NOMO-1 treated with dmso at 0.1 percent for 144 hours (cell line): ENCODE results near the gene DNAAF3.
"Not testable (repeated sequence)": the region's sequence is repeated elsewhere in the genome, so short reads cannot be mapped to it uniquely, and the experiment has no call there.

Experiments used
- DNase-seq: peaks from one replicate; lab custom pipeline; 2025; ENCODE audit not compliant: unreplicated experiment; lab: John Stamatoyannopoulos, UW

Gene DNAAF3

DNA sequence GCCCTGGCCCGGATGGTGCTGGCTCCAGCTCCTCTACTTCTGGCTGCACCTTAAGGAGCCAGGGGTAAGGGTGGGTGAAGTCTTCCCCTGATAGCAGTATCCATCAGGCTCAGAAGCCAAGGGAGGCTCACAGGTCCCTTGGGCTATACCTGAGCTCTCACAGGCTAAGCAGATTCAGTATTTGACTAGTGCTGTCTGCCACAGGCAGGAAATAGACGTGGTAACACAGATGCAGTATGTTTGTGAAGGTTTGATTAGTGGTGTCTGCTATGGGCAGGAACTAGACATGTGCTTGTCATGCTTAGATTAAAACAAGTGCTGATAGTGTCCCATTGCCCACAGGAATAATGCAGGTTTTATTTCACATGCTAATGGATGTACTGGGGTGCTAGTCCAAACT, 9.7 kb upstream of the DNAAF3 start:
- DNase-seq = no peak

DNA sequence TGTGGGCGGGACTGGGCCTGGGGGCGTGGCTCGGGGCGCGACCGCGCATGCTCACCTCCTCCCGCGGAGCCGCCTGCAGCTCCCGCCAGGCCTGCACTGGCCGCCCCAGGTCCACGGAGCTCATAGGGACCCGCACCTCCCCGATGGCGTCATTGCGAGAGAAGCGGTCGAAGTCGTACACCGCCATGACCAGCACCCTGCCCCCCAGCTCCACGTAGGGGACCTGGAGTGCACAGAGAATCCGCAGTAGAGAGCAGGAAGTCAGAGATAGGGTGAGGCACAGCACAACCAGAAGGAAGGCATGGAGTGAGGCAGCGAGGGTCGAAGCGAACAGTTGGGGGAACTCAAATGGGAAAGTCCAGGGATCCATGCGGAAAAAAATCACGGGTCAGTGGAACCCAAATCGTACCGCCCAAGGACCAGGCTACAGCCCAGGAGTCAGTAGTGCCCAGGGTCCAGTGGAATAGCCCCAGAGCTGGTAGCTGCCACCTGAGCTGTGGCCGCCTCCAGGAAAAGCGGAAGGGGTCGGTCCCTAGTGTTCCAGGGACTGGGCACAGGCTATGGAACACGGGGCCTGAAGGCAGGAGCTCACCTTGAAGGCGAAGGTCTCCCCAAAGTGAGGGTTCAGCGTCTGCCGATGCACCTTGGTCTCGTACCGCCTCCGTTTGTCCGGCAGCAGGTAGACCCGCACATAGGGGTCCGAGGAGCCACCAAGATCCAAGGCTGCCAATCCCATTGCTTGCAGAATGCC, 8.9 kb upstream of the DNAAF3 start:
- DNase-seq = no peak

DNA sequence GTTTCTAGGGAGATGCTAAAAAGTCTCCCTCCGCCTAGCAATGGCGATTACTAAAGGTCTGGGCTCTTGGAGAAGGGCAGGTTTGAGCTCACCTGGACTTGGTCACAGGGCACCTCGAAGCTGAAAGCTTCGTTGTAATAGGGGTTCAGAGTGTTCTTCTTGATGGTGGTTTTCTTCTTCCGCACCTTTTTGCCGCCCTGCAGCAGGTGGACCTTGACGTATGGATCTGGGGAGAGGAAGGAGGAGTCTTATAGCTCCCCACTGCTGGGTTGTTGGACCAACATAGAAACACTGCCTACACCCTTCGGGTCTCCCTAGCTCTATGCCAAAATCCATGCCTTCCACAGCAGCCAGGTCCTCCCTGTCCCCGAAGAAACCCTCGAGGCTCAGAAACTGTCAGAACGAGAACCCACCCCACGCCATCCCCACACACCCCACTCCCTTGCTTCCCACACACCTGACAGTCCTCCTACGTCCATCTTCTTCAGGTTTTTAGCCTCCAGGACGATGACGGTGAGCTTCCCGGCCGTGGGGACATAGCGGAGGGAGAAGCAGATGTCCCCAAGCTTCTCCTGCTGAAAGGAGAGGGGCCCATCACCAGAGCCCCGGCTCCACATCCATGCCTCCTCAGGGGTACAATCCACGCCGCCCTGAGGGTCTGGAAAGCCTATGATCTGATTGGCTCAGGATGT, 8.2 kb upstream of the DNAAF3 start:
- DNase-seq = no peak

DNA sequence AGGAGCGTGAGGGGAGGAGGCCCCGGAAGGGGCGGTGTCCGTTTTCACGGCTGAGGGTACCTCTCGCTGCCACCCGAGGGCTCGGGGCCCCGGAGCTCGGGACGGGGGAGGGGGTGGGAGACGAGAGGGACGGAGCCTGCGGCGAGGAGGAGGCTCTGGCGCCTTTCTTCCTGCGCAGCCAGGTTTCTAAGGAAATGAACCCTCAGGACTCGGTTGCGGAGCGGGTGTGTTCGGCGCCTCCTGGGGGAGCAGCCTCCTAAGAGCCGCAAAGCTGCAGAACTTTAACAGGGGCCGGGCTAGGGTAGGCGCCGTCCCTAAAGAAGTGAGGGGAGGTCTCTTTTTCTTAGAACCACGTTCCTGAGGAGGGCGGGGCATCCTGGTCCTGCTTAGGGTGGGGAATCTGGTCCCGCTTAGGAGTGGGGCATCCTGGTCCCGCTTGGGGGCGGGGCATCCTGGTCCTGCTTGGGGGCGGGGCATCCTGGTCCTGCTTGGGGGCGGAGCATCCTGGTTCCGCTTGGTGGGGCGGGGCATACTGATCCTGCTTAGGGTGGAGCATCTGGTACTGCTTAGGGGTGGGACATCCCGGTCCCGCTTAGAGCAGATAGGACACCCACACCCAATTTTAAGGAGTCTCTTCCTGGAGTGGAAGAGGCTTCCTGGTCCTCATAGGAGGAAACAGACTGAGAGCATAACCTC, 7.4 kb upstream of the DNAAF3 start:
- DNase-seq = no peak

DNA sequence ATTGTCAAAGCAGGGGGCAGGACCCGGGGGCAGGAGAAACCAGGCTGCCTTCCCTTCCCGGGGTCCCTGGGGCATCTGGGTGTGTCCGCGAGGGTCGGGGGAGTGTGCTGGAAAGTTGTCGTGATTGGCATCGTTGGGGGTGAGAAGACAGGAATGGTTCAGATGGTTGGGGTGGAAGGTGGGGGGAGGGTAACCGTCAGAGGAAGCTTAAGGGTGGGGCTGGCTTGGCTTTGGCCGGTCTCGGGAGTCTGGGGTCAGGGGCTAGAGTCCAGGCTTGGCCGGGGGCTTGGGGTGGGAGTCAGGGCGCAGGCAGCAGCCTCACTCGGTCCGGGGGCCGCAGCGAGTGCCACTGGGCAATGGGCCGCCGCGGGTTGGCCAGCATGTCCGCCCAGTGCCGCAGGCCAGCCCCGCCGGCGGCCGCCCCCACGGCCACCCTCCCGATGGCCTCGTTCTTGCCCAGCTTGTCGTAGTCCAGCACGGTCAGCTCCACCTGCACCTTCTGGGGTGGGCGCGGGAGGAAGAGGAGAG, 6.8 kb upstream of the DNAAF3 start:
- no peak for DNase-seq

DNA sequence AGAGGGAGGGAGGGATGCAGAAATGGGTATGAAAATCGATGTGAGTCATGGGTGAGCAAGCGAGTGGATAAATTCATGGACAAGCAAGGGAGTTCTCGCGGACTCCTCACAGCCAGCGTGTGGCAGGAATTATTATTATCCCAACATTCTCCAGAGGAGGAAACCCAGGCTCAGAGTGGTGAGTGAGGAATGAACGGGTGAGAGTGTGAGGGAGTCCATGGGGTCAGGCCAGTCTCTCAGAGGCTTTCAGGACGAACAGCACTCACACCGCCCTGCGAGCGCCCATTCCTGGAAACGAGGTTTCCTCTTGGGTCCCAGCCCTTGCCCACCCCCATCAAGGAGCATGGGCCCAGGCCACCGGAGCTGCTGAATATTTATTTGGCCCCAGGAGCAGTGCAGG, 6.3 kb upstream of the DNAAF3 start:
- DNase-seq = no peak

DNA sequence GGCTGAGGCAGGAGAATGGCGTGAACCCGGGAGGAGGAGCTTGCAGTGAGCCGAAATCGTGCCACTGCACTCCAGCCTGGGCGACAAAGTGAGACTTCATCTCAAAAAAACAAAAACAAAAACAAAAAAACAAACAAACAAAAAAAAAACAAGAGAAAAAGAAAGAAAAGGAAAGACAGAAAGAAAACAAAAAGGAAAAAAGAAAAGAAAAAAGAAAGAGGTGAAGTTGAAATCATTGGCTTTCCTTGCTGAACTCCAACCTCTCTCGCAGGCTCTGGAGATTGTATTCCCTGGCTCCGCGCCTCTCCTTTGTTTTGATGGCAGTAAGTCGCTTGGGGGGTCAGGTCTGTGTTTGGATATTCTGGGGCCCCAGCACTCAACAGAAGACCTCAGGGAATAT, 5.9 kb upstream of the DNAAF3 start:
- not testable (repeated sequence) for DNase-seq

DNA sequence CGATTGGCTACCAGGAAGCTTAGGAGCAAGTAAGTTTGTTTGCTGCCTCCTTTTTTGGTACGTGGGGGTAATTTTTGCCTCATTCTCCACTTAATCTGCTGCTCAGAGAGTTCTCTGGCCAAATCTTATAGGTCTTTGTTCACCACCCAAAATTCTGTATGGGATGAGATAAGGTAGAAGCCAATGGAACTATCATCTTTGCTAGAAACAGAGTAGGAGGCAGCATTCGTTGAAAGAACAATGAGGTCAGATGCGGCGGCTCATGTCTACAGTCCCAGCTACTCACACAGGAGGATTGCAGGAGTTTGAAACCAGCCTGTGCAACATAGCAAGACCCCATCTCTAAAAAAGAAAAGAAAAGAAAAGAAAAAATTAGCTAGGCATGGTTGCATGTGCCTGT, 5.0 kb upstream of the DNAAF3 start:
- no peak for DNase-seq

DNA sequence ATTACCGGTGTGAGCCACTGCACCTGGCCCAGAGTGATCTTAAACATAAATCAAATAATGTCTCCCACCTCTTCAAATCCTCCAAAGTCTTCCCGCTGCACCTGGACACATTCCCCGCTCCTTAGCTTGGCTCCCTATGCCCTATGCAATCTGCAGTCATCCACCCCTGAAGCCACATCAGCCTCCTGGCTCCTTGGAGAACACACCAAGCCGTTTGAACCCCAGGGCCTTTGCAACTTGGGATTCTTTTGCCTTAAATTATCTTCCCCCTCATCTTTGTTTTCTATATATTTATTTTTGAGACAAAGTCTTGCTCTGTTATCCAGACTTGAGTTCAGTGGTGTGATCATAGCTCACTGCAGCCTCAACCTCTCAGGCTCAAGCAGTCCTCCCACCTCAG, 2.7 kb upstream of the DNAAF3 start:
- DNase-seq = no peak

DNA sequence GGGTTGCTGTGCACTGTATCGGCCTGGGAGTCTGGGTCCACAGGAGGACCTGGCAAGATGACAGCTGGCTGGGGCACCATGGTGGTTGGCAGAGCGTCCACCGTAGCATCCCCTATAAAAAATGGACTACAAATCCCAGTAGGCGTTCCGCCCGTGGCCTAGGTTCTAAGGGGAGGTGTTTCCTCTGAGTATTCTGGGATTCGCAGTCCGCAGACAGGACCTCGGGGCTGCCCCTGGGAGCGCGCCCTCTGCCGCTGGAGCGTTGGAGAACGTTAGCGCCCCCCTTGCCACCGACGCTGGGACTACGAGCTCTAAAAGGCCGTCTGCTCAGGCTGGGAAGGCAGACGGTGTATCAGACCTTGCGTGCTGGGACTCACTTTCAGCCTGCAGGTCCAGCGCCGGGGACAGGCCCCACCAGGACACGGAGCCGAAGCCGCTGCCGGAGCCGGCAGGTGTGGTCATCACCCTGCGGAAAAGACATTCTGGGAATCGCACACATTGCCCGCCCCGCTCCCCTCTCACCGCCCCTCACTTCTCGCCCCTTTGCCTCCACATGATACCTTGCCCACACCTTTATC, 372 bp downstream of the DNAAF3 start:
- DNase-seq = peak; percentile 78

DNA sequence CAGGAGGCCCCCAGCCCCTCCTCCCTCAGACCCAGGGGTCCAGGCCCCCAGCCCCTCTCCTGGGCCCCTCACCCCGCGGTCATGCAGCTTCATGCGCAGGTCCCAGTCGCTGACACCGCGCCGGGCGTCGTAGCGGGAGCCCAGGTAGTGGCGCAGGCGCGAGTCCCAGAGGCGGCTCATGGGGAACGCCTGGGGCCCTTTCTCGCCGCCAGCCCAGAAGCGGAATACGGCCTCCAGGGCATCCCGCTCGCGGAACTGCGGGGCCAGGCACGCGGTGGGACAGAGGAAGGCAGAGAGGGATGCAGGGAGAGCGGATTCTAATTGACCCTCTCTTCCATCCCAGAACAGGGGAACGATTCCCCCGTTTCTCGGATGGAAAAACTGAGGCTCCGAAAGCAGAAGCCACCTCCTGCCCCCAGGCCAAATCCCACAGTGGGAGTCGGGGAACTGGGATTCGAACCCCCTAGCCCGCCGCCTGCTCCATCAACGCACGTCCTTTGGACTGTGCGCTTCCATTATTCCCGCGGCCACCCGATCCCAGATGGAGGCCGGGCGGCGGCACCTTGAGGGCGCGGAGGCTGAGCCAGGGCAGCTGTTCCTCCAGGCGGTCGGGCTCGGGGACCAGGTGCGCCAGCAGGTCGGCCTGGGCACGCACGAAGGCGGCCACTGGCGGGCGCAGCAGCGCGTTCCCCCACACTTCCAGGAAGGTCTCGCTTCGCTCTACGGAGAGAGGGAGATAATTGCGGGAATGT, 4.7 kb downstream of the DNAAF3 start:
- DNase-seq = no peak

DNA sequence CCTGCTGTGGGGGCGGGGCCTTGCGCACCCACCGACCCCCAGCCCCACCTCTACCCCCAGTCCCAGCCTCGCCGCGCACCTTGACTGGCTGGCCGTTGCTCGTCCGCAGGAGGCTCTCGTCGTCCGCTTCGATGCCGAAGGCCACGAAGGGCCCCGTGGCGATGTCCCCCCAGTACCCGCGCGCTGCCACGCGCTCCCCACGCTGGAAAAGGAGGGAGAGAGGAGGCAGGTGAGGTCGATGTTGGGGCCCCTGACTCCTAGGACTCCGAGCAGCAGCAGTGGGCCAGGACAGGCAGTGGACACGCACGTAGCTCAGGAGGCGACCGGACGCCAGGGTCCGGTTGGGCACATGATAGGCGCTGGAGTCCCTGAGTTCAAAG, 5.4 kb downstream of the DNAAF3 start:
- DNase-seq = no peak

DNA sequence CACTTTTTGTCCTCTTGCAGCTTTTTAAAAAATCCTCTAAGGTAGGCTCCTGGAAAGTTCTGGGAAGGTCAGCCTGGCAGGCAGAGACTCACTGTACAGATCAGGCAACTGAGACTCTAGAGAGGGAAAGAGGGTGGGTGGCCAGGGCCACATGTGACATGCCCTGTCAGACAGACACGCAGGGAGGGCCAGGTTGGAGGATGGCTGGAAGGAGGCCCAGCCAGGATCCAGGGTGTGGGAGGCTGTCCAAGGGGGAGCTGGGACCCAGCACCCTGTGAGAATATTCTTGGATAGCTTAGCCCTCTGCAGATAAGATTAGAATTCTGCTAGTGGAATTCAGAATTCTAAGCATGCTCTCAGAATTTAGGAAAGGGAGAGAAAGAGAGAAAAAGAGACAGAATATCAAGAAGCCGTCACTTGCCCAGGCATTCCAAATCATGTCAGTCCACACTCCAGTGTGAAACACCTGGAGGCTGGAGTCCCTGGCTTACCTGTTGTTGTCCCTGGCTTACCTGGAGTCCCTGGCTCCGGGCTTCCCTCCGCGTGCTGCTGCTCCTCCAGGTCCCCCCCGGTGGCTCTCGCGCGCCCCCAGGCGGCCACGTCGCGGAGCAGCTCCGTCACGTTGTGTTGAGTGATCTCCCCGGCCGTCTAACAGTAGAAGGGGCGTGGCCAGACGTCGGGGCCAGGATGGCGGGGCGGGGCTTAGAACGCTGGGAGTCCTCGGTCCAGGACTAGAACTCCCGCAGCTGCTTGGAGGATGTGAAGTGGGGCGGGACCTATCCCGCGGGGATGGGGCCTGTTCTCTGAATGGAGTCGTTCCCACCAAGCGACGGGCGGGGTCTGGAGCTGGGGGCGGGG, 6.1 kb downstream of the DNAAF3 start:
- peak; percentile 88 for DNase-seq

DNA sequence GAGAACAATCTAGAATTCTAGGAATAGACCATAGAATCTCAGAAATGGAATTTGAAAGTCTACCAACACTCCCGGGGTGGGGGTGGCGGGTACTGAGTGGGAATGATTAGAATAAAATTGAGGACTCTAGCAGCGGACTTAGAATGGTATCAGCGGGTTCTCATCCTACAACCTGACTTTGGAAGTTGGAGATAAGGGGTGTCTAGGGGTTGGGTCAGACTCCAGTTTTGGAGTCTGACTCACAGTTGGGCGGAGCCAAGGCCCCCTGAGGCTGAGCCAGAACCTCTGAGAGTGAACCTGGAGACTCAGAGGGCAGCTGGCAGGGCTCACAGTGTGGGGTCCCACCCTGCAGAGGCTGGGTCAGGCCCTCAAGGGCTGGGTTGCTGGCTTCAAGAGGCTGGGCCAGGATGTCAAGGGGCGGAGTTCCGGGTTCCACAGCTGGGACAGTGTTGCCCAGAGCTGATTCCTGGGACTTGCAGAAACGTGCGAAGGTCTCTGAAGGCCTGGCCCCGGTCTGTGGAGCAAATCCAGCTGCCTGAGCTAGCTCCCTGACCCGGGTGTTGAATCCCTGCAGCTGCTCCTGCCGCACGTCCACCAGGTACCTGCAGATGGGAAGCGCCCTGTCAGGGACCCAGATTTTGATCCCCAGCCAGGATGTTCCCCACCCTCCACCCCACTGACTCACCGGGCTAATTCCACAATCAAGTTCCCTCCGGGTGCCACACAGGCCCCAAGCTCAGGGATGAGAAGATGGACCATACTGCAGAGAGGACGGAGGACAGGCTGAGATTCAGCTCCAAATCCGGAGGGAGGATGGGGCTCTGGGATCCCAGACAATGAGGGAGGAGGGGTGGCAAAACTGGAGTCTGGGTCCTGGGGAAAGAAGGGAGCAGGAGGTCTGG, 7.3 kb downstream of the DNAAF3 start:
- no peak for DNase-seq

DNA sequence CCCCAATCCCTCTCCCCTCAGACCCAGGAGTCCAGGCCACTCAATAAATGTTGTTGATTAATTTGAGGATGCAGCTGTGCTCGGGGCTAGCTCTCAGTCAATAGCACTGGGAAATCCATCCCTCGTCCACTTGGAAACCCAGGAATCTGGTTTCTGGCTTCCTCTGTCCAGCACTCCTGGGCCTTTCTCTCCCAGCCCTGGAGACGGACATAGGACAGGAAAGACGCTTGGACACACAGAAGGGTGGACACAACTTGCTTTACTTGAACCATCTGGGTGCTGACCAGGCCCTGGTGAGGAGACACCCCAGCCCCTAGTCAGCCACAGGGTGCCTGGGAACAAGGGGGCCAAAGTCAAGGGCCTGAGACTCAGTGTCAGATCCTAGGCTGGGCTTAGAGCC, 8.0 kb downstream of the DNAAF3 start:
- no peak for DNase-seq

DNA sequence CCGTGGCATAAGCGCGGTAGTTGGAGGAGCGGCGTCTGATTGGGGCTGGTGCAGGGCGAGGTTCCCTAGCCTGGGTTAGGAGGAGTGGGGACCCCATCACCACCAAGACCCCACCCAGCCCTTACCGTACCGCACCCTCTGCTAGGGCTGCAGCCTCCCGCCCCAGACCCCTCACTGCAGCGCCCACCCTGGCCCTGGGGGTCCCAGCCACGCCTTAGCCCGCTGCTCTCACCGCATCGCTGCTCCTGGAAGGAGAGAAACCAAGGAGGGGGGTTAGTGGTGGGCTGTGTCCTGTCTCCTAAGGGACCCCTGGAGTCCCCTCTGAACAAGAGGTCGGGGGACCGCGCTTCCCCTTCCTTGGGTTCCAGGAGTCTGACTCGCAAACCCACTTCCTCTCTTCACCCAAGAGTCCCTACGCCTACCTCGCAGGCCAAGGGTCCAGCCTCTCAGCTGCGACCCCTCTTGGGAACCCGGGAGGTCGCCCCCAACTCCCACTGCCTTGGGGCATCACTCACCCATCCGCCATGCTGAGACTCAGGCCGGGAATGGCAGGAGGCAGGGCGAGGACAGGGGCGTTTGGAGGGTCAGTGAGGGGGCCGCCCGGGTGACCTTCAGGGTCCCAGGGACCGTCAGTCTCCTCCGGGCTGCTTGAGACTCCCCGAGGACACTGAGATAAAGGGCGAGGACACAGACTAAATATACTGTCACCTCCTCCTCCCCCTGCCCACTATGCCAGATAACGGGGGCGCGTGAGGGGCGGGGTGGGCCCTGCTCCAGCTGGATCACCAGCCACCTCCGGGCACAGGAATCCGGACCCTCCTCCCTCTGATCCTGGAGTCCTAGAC, 9.1 kb downstream of the DNAAF3 start, which contains the start of gene TNNI3:
Gene TNNI3, minus strand, starts transcription at position 669 of the 845 bp plus-strand sequence. Its CDS starts 143 bp downstream, at position 526.
- DNase-seq = no peak

DNA sequence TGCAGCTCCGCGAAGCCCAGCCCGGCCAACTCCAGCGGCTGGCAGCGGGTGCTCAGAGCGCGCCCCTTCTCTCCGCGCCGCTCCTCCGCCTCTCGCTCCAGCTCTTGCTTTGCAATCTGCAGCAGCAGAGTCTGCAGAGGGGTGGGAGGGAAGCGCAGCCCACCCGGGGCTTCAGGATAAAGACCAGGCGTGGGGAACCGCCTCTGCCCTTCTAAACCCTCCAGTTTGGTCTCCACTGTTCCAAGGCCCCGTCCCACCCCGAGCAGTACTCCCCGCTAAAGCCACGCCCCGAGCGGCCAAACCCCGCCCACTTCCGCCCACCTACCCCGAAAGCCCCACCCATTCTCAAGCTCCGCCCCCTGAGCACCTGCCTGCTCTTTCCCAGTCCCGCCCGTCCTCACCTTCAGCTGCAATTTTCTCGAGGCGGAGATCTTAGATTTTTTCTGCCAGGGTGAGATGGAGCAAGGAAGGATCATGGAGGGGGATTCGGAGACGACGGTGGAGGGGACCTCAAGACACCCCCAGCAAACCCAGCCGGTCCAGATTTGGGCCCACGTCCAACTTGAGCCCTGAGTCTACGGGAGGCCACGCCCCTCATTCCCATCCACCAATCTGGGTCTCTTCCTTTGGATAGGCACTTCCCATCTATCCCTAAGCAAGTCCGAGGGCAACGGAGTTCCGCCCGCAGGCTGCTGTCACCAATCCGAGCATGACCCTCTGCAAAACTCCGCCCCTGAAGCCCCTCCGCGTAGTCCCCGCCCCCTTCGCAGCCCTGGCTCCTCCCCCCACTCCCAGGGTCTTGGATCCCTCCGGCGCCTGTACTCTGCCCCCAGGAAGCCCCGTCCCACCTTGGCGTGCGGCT, 10.0 kb downstream of the DNAAF3 start:
- DNase-seq = peak; percentile 54
